Activated gamma-delta T cell (primary cell): ENCODE results near the gene GTPBP4.
"Not testable (repeated sequence)": the region's sequence is repeated elsewhere in the genome, so short reads cannot be mapped to it uniquely, and the experiment has no call there.

Source experiments
- DNase-seq: peaks from one replicate; lab custom pipeline; 2025; lab: John Stamatoyannopoulos, UW

Gene GTPBP4

GRCh38 chr10:1057106-1057657, 68.9 kb downstream of the GTPBP4 start:
- DNase-seq: no peak

- no peak for DNase-seq
Measured at GRCh38 chr10:1058017-1058416, 69.8 kb downstream of the GTPBP4 start.

- no peak for DNase-seq
Measured at GRCh38 chr10:1059902-1060301, 71.7 kb downstream of the GTPBP4 start.

GRCh38 chr10:1061930-1062774, 73.9 kb downstream of the GTPBP4 start:
- DNase-seq: no peak

- DNase-seq: no peak
Measured at GRCh38 chr10:1063232-1063865, 75.1 kb downstream of the GTPBP4 start.

GRCh38 chr10:1064964-1065247, 76.7 kb downstream of the GTPBP4 start:
- no peak for DNase-seq

- not testable (repeated sequence) for DNase-seq
Measured at GRCh38 chr10:1066734-1067133, 78.5 kb downstream of the GTPBP4 start.

GRCh38 chr10:1068380-1069361, 80.4 kb downstream of the GTPBP4 start:
- no peak for DNase-seq
